A549 treated with Mapracorat at 1 μM for 4 hours (cell line): ENCODE results near the gene PRDM7. TPM values are rescaled to one million over a fixed set of nuclear protein-coding genes. Genes with fewer than 3 reads are reported as not detected.

Source experiments
- total RNA-seq: library from RNA; stranded (reverse); fragments of 200-300 nt; extraction: Qiagen RNA extraction; gene quantifications from 5 replicates; pipeline ENCODE4 v1.2.3, GENCODE V29; 2022

Gene PRDM7
- total RNA-seq, result not detected in 5 replicates

GRCh38 chr16:90077240-90077756, at the start of gene PRDM7:
TSS of gene PRDM7 (minus strand) at chr16:90077331. CDS start at chr16:90075910, 1,421 bp downstream.

GRCh38 chr16:90018652-90019542, 58.2 kb downstream of the PRDM7 start, which contains the start of gene DBNDD1:
TSS of gene DBNDD1 (minus strand) at chr16:90019456. CDS start at chr16:90019341, 115 bp downstream.

Other genes with a start within 250 kb of the PRDM7 start
- 4.9 to 9.1 TPM (median 7.8 TPM) in 5 replicates for gene SPIRE2, start 248.9 kb downstream of the PRDM7 start, total RNA-seq
- 72.6 to 83.2 TPM (median 78.7 TPM) in 5 replicates for gene TCF25, start 203.7 kb downstream of the PRDM7 start, total RNA-seq
- 4.6 to 7.5 TPM (median 7.0 TPM) in 5 replicates for gene MC1R, start 158.5 kb downstream of the PRDM7 start, total RNA-seq
- gene TUBB3, start 154.0 kb downstream of the PRDM7 start, total RNA-seq, result 197 to 265 TPM (median 245 TPM) in 5 replicates
- 92.9 to 118 TPM (median 112 TPM) in 5 replicates for gene DEF8, start 128.6 kb downstream of the PRDM7 start, total RNA-seq
- 47.5 to 63.7 TPM (median 58.7 TPM) in 5 replicates for gene DBNDD1, start 57.9 kb downstream of the PRDM7 start, total RNA-seq